ENCODE results near the gene EFNB2.

GRCh38 chr13:106565127-106565775 lies 29.8 kb upstream of the EFNB2 start:
- TF ChIP-seq MYC (IDR thresholded peaks at IDR 0.05; ENCODE audit: low read depth, low read length) (no peak), POLR2A (IDR thresholded peaks at IDR 0.05; ENCODE audit: extremely low read depth, insufficient read length) (no peak), CTCF (IDR thresholded peaks at IDR 0.05; ENCODE audit: low read depth, low read length) (no peak), MAX (IDR thresholded peaks at IDR 0.05; ENCODE audit: low read depth, low read length) (no peak)

Data from NB4 (cell line).